SJSA1 (cell line): ENCODE measurements around the gene SHC1. TPM values are rescaled to one million over a fixed set of nuclear protein-coding genes. Genes with fewer than 3 reads are reported as not detected.
A peak's percentile ranks its signal among the peaks of the same experiment; 100 is the strongest.

Experiments used
- DNase-seq, 2 experiments: peaks; one replicate each; pipeline ENCODE4 v3.0.0-alpha.2; 2015 to 2020; ENCODE audit warnings: low spot score in 2 of 2, low read depth in 1 of 2
- H3K27ac ChIP-seq: fragments of 250-450 bp; sonication (Bioruptor Pico); 2 replicates; pipeline ENCODE4 v1.5.1; 2020; ENCODE audit warnings: mild to moderate bottlenecking, moderate library complexity
- H3K27me3 ChIP-seq: fragments of 250-450 bp; sonication (Bioruptor Pico); replicated peaks from 2 replicates; pipeline ENCODE4 v1.5.1; 2020; ENCODE audit warnings: mild to moderate bottlenecking, moderate library complexity
- H3K36me3 ChIP-seq: fragments of 250-450 bp; sonication (Bioruptor Pico); 2 replicates; pipeline ENCODE4 v1.5.1; 2020; ENCODE audit warnings: mild to moderate bottlenecking
- H3K4me1 ChIP-seq: fragments of 250-450 bp; sonication (Bioruptor Pico); replicated peaks from 2 replicates; pipeline ENCODE4 v1.6.1; 2021; ENCODE audit warnings: mild to moderate bottlenecking
- H3K4me3 ChIP-seq: fragments of 250-450 bp; sonication (Bioruptor Pico); 2 replicates; pipeline ENCODE4 v1.5.1; 2020; ENCODE audit warnings: mild to moderate bottlenecking
- H3K9me3 ChIP-seq: fragments of 250-450 bp; sonication (Bioruptor Pico); replicated peaks from 2 replicates; pipeline ENCODE4 v1.5.1; 2020; ENCODE audit warnings: mild to moderate bottlenecking
- total RNA-seq: library from RNA; depleted of rRNA; stranded (reverse); fragments of >200 nt; shearing (Covaris generic); gene quantifications from 2 replicates; pipeline ENCODE4 v1.2.3, GENCODE V29; 2014

The SHC1 gene
- total RNA-seq, 1 experiment from 2014 or later: 155 TPM

GRCh38 chr1:155003766-155004351 lies 33.3 kb upstream of the SHC1 start:
- Histone ChIP-seq H3K4me1 (peaks cover 27% of the 10 kb centered on the region), H3K9me3 (no peaks in the 10 kb centered on the region; the same call in 1 of the 2 replicates), H3K27me3 (no peaks in the 10 kb centered on the region), H3K36me3 (no peaks in the 10 kb centered on the region), H3K27ac (no peak overlapping the region; the same call in 1 of the 2 replicates), H3K4me3 (peak overlapping the region; percentile 57)
- DNase-seq: peak in 1 of 2 experiments; percentile 67

- no peak overlapping the region for H3K27ac ChIP-seq
- H3K4me3 ChIP-seq: peak overlapping the region; percentile 57
- no peaks in the 10 kb centered on the region; the same call in 1 of the 2 replicates for H3K9me3 ChIP-seq
- H3K36me3 ChIP-seq: no peaks in the 10 kb centered on the region
- DNase-seq: peak in 1 of 2 experiments; percentile 31
- no peaks in the 10 kb centered on the region for H3K27me3 ChIP-seq
- peaks cover 29% of the 10 kb centered on the region for H3K4me1 ChIP-seq
Measured at GRCh38 chr1:155003227-155003765, 32.7 kb upstream of the SHC1 start.

- H3K9me3 ChIP-seq: no peaks in the 10 kb centered on the region; the same call in 1 of the 2 replicates
- H3K4me3 ChIP-seq: peak within 1 kb of the TSS; percentile 57
- H3K36me3 ChIP-seq: no peaks in the 10 kb centered on the region
- peak in 1 of 2 experiments; percentile 54 for DNase-seq
- no peaks in the 10 kb centered on the region for H3K27me3 ChIP-seq
- no peak within 1 kb of the TSS for H3K27ac ChIP-seq
- peaks cover 29% of the 10 kb centered on the region for H3K4me1 ChIP-seq
Measured at GRCh38 chr1:155002464-155003226, 32.1 kb upstream of the SHC1 start, which contains the start of gene ZBTB7B. TSS of gene ZBTB7B (plus strand) at chr1:155002802. CDS start at chr1:155014661, 11,859 bp downstream.

- Histone ChIP-seq H3K4me1 (peaks cover 29% of the 10 kb centered on the region), H3K27ac (no peak overlapping the region), H3K36me3 (no peaks in the 10 kb centered on the region), H3K4me3 (peak overlapping the region; percentile 47), H3K27me3 (no peaks in the 10 kb centered on the region), H3K9me3 (no peaks in the 10 kb centered on the region; the same call in 1 of the 2 replicates)
- peak; percentile 90 to 100 for DNase-seq
Measured at GRCh38 chr1:155001675-155002463, 31.3 kb upstream of the SHC1 start.

GRCh38 chr1:155001425-155001674 lies 30.8 kb upstream of the SHC1 start:
- no peaks in the 10 kb centered on the region for H3K27me3 ChIP-seq
- H3K4me3 ChIP-seq: peak overlapping the region; percentile 47
- no peak for DNase-seq
- no peaks in the 10 kb centered on the region for H3K36me3 ChIP-seq
- H3K27ac ChIP-seq: no peak overlapping the region
- H3K9me3 ChIP-seq: no peaks in the 10 kb centered on the region; the same call in 1 of the 2 replicates
- peaks cover 29% of the 10 kb centered on the region for H3K4me1 ChIP-seq

GRCh38 chr1:155000726-155001424 lies 30.3 kb upstream of the SHC1 start:
- H3K4me3 ChIP-seq: peak overlapping the region; percentile 47
- no peaks in the 10 kb centered on the region for H3K36me3 ChIP-seq
- no peaks in the 10 kb centered on the region; the same call in 1 of the 2 replicates for H3K9me3 ChIP-seq
- H3K27ac ChIP-seq: peak overlapping the region; percentile 39
- DNase-seq: peak; percentile 84 to 95
- H3K4me1 ChIP-seq: peaks cover 29% of the 10 kb centered on the region
- no peaks in the 10 kb centered on the region for H3K27me3 ChIP-seq

GRCh38 chr1:155000411-155000725 lies 29.8 kb upstream of the SHC1 start:
- Histone ChIP-seq H3K4me1 (peaks cover 29% of the 10 kb centered on the region), H3K27ac (no peak overlapping the region), H3K27me3 (no peaks in the 10 kb centered on the region), H3K4me3 (peak overlapping the region; percentile 47), H3K36me3 (no peaks in the 10 kb centered on the region), H3K9me3 (no peaks in the 10 kb centered on the region; the same call in 1 of the 2 replicates)
- no peak for DNase-seq

GRCh38 chr1:154999571-155000410 lies 29.2 kb upstream of the SHC1 start:
- H3K36me3 ChIP-seq: no peaks in the 10 kb centered on the region
- H3K27me3 ChIP-seq: no peaks in the 10 kb centered on the region
- DNase-seq: no peak
- H3K9me3 ChIP-seq: no peaks in the 10 kb centered on the region; the same call in 1 of the 2 replicates
- peak overlapping the region; percentile 47 for H3K4me3 ChIP-seq
- H3K27ac ChIP-seq: no peak overlapping the region
- peaks cover 29% of the 10 kb centered on the region for H3K4me1 ChIP-seq

GRCh38 chr1:154998818-154999570 lies 28.4 kb upstream of the SHC1 start:
- DNase-seq: peak; percentile 60 to 79
- no peak overlapping the region for H3K4me3 ChIP-seq
- no peaks in the 10 kb centered on the region for H3K36me3 ChIP-seq
- H3K4me1 ChIP-seq: peaks cover 24% of the 10 kb centered on the region
- H3K27me3 ChIP-seq: no peaks in the 10 kb centered on the region
- H3K9me3 ChIP-seq: no peaks in the 10 kb centered on the region; the same call in 1 of the 2 replicates
- H3K27ac ChIP-seq: no peak overlapping the region

GRCh38 chr1:154998201-154998780 lies 27.7 kb upstream of the SHC1 start:
- peaks cover 29% of the 10 kb centered on the region for H3K4me1 ChIP-seq
- no peaks in the 10 kb centered on the region; the same call in 1 of the 2 replicates for H3K9me3 ChIP-seq
- H3K36me3 ChIP-seq: no peaks in the 10 kb centered on the region
- DNase-seq: no peak
- H3K4me3 ChIP-seq: no peak overlapping the region
- no peak overlapping the region for H3K27ac ChIP-seq
- H3K27me3 ChIP-seq: no peaks in the 10 kb centered on the region

- no peaks in the 10 kb centered on the region for H3K36me3 ChIP-seq
- no peak overlapping the region for H3K27ac ChIP-seq
- no peak overlapping the region for H3K4me3 ChIP-seq
- DNase-seq: no peak
- H3K9me3 ChIP-seq: no peaks in the 10 kb centered on the region
- no peaks in the 10 kb centered on the region for H3K27me3 ChIP-seq
- peaks cover 34% of the 10 kb centered on the region for H3K4me1 ChIP-seq
Measured at GRCh38 chr1:154996966-154997701, 26.6 kb upstream of the SHC1 start.
